GM10248 (cell line): ENCODE results near the gene DNMT3A.

ENCODE experiments used
- CTCF ChIA-PET: fragments of 300-600 bp; sonication (Branson Sonifier 250); formaldehyde crosslinking; extraction: SDS; loops from one replicate; lab custom pipeline; 2021; ENCODE audit warnings: antibody characterized with exemption; lab: Yijun Ruan, JAX
- POLR2A ChIA-PET: fragments of 350-650 bp; sonication (Branson Sonifier 250); formaldehyde crosslinking; extraction: SDS; loops from one replicate; lab custom pipeline; 2020; ENCODE audit warnings: antibody characterized with exemption; lab: Yijun Ruan, JAX
- DNase-seq: peaks from one replicate; pipeline ENCODE4 v3.0.0; 2012; ENCODE audit errors: extremely low spot score
- TF ChIP-seq, protein P1 (sequence below): IDR thresholded peaks from 2 replicates; pipeline ENCODE4 v1.5.1; 2012; ENCODE audit warnings: mild to moderate bottlenecking, low read depth; ENCODE audit errors: extremely low read depth, missing control alignments, control extremely low read depth

DNMT3A gene

GRCh38 chr2:25230948-25231311 lies 110.8 kb downstream of the DNMT3A start:
- POLR2A ChIA-PET, result no interaction called here
- no peak for DNase-seq
- CTCF ChIA-PET, result interaction anchor here (0.8 to 2.7 kb wide), 3 partner anchors 9 to 65 kb away, joined by 3 to 13 read pairs (median 5); no protein-coding TSS in a partner anchor
- TF ChIP-seq, protein P1, sequence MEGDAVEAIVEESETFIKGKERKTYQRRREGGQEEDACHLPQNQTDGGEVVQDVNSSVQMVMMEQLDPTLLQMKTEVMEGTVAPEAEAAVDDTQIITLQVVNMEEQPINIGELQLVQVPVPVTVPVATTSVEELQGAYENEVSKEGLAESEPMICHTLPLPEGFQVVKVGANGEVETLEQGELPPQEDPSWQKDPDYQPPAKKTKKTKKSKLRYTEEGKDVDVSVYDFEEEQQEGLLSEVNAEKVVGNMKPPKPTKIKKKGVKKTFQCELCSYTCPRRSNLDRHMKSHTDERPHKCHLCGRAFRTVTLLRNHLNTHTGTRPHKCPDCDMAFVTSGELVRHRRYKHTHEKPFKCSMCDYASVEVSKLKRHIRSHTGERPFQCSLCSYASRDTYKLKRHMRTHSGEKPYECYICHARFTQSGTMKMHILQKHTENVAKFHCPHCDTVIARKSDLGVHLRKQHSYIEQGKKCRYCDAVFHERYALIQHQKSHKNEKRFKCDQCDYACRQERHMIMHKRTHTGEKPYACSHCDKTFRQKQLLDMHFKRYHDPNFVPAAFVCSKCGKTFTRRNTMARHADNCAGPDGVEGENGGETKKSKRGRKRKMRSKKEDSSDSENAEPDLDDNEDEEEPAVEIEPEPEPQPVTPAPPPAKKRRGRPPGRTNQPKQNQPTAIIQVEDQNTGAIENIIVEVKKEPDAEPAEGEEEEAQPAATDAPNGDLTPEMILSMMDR, result no peak

DNA sequence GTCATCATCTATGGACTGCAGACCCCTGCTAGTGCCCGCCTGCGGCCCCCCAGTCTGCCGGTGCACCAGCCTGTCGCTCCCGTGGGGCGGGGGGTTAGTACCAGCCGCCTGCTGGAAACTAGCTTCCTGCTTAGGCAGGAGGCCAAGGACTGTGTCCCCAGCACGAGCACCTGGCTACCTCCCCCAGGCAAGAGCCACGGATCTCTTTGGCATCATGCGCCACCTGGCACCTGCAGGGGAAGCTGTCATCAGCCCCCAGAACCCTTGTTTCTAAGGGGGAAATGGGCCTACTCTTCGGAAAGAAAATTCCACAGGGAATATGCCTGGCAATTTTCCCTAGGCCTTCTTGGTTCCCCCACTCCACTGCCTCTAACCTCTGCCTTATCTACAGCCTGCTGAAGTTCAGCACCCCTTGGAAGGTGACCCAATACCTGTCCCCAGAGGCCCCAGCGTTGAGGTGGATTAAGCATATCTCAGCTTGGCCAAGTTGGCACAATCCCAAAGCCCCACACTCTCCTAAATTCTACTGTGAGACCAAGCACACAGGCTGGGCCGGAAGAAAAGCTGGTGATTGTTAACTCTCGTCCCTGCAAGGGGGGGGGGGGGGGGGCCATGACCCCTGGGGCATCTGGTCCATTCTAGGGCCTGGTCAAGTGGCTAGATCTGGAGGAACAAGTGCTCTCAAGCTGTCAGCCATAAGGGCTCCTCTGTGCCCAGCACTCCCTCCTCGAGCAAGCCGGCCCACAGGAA lies 111.4 kb downstream of the DNMT3A start:
- TF ChIP-seq, protein P1, result no peak
- POLR2A ChIA-PET, result no interaction called here
- no peak for DNase-seq
- CTCF ChIA-PET, result interaction anchor here (0.8 to 4.0 kb wide), 6 partner anchors 8 to 64 kb away, joined by 3 to 22 read pairs (median 12); no protein-coding TSS in a partner anchor

- ChIA-PET CTCF (interaction anchor here (0.8 to 4.0 kb wide), 18 partner anchors 8 to 264 kb away, joined by 3 to 22 read pairs (median 6); no protein-coding TSS in a partner anchor), POLR2A (interaction anchor here (0.7 kb wide), 1 partner anchor 54 kb away, joined by 3 read pairs; no protein-coding TSS in a partner anchor)
These were observed 112.2 kb downstream of the DNMT3A start for GRCh38 chr2:25229279-25230197.

DNA sequence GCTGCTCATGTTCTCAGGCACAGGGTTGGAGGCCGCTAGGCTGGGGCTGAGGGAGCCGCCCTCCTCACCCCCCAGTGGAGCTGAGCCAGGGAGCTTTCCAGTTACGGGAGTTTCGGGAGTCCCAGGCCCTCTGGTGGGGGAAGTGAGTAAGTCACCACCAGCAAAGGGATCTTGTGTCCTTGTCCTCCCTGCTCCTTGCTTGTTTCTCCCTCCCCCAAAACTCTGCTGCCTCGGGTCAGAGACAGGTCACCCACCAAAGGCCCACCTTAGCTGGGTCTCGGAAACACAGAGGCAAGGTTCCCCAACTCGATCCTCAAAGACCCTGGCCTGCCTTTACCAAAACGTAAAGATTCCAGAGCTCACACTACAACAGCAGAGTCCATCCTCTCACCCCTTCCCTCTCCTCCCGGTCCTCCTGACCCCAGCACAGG lies 112.9 kb downstream of the DNMT3A start:
- POLR2A ChIA-PET, result interaction anchor here (0.7 kb wide), 1 partner anchor 55 kb away, joined by 3 read pairs; no protein-coding TSS in a partner anchor
- TF ChIP-seq, protein P1, result peak; percentile 59
- CTCF ChIA-PET, result interaction anchor here (0.7 to 4.0 kb wide), 21 partner anchors 9 to 819 kb away, joined by 3 to 22 read pairs (median 6); no protein-coding TSS in a partner anchor
- peak; percentile 69 for DNase-seq

More at GRCh38 chr2:25229279-25230197, 112.2 kb downstream of the DNMT3A start:
- no peak for DNase-seq
- TF ChIP-seq, protein P1, result no peak

DNA sequence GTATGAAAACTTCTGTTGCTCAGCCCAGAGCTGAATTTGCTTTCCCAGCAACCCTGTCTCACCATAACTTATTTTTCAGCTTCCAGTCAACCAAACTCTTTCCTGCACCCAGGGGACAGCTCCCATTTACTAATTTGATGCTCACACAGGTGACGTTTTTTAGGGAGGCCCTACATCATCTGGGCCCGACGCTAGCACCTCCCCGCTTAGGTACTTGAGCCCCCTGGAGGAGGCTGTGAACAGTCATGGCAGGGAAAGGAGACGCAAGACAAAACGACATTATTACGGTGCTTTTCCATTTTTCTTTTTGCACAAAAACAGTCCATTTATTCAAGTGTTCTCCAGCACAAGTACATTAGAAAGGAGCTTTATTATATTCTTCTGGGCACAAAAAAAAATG lies 114.1 kb downstream of the DNMT3A start:
- CTCF ChIA-PET, result interaction anchor here (0.9 to 4.0 kb wide), 11 partner anchors 10 to 818 kb away, joined by 3 to 22 read pairs (median 6); no protein-coding TSS in a partner anchor
- no peak for DNase-seq
- POLR2A ChIA-PET, result interaction anchor here (0.7 kb wide), 1 partner anchor 37 kb away, joined by 3 read pairs; no protein-coding TSS in a partner anchor

More for the DNA sequence above, 114.1 kb downstream of the DNMT3A start:
- TF ChIP-seq, protein P1, result no peak
